Dermis blood vessel endothelial cell (primary cell): ENCODE measurements around the gene IQSEC3. TPM values are rescaled to one million over a fixed set of nuclear protein-coding genes. Genes with fewer than 3 reads are reported as not detected.
"Not testable (repeated sequence)": the region's sequence is repeated elsewhere in the genome, so short reads cannot be mapped to it uniquely, and the experiment has no call there.

Experiments used
- DNase-seq: peaks from one replicate; pipeline ENCODE4 v3.0.0; 2010
- total RNA-seq: library from RNA; depleted of rRNA; stranded (reverse); fragments of >200 nt; gene quantifications from 2 replicates; pipeline ENCODE4 v1.2.3, GENCODE V29; 2014

Gene IQSEC3
- total RNA-seq, 1 donor from 2014 or later = under 0.01 TPM

DNA sequence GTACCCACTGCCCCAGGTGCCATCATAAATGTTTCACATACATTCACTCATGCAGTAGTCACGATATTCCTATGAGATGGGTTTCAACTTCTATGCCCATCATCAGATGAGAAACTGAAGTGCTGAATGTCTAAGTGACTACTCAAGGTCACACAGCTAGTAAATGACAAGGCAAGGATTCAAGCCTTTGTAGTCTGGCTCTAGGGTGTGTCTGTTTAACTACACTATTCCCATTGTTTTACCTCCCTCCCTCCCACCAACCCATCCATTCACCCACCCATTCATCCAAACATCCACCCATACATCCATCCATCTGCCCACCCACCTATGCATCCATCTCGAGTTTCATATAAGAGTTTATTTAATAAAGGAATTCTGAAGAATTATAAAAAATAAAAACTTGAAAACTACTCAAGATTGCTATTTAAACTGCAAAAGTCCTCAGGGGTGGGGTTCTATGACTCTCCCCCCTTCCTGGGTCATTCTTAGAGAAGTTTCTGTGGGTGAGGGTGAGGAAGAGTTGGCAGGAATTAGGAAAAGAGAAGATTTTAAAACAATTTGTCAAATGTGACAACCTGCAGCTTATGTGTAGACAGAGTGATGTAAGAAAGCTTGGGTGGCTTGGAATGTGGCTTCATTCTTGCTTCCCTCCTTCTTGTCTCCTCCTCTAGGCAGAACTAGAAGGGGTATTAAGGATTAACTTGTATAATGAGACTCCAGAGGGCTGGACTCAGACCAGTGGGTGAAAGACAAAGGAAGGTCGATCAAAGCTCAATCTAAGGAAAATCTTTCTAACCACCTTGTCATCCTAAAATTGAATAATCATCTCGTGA is 13.4 kb upstream of the IQSEC3 start:
- DNase-seq = not testable (repeated sequence)

- no peak for DNase-seq
These were observed 12.5 kb upstream of the IQSEC3 start for GRCh38 chr12:53735-54730.

- no peak for DNase-seq
These were observed 11.6 kb upstream of the IQSEC3 start for GRCh38 chr12:54750-55535.

- no peak for DNase-seq
These were observed 9.8 kb upstream of the IQSEC3 start for GRCh38 chr12:56683-57346.

DNA sequence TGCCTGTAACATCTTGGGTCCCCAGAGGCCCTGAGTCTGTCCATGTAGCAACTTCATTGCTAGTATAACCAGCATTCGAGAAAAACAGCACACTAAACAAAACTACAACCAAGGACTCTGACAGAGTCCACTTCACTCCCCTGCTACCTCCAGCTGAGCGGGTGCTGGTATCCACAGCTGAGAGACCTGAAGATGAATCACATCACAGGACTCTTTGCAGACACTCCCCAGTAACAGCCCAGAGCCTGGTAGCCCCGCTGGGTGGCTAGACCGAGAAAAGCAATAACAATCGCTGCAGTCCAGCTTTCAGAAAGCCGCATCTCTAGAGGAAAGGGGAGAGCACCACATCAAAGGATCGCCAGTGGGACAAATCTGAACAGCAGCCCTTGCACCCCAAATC is 9.0 kb upstream of the IQSEC3 start:
- no peak for DNase-seq

- no peak for DNase-seq
These were observed 7.7 kb upstream of the IQSEC3 start for GRCh38 chr12:58832-59231.

GRCh38 chr12:61845-62244 is 4.7 kb upstream of the IQSEC3 start:
- not testable (repeated sequence) for DNase-seq

GRCh38 chr12:65491-66063 is 990 bp upstream of the IQSEC3 start:
- not testable (repeated sequence) for DNase-seq

DNA sequence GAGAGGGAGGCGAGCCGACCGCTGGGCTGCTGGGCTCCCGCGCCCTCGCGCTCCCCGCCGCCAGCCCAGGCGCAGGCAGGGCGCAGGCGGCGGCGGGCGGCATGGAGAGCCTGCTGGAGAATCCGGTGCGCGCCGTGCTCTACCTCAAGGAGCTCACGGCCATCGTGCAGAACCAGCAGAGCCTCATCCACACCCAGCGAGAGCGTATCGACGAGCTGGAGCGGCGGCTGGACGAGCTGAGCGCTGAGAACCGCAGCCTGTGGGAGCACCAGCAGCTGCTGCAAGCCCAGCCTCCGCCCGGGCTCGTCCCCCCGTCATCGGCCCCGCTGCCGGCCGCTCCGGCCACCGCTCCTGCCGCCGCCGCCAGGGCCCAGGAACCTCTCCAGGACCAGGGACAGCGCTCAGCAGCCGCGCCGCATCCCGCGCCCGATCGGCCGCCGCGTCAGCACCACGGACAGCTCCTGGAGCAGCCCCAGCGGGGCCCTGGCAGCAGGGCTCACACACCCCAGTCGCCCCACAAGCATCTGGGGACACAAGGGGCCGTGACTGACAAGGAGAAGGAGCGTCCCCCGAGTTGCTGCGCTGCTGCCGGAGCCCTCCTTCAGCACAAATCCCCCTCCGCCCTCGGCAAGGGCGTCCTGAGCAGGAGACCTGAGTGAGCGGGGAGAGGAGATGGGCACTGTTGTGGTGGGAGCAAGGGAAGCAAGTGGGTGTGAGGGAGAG is 376 bp downstream of the IQSEC3 start:
- DNase-seq = peak; percentile 25

DNA sequence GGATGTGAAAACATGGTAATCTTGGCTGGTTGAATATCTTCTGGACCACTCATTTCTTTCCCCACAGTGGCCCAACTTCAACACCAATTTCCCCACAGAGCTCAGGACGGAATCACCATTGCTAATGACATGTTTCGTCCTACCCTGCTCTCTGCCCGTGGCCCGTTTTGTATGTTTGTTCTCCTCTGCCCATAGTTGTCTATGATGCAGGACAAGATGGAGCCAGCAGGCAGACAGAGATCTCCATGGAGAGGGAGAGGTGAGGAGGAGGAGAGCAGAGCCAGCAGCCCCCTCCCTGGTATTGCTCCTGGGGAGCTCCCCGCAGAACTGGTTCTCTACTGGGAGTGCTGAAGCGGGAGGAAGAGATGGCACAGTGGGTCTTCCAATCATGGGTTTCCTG is 3.1 kb downstream of the IQSEC3 start:
- not testable (repeated sequence) for DNase-seq

GRCh38 chr12:70541-70940 is 4.0 kb downstream of the IQSEC3 start:
- not testable (repeated sequence) for DNase-seq

DNA sequence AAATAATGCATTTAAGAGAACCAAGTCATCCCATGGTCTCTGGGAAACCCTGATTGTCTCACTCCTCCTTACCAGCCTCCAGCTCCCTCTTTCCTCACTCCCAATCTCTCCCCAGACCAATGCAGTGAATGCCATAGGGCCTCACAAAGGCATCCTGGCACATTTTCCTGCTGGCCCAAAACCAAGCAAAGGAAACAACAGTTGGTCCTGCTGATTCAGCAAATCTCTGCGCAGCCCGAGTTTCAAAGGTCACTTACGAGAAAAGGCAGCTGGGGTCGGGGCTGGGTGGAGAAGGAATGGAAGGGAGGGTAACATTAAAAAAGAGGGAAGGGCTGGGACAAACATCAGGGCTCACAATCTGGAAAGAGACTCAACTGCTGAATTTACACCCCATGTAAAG is 5.5 kb downstream of the IQSEC3 start:
- DNase-seq = not testable (repeated sequence)

DNA sequence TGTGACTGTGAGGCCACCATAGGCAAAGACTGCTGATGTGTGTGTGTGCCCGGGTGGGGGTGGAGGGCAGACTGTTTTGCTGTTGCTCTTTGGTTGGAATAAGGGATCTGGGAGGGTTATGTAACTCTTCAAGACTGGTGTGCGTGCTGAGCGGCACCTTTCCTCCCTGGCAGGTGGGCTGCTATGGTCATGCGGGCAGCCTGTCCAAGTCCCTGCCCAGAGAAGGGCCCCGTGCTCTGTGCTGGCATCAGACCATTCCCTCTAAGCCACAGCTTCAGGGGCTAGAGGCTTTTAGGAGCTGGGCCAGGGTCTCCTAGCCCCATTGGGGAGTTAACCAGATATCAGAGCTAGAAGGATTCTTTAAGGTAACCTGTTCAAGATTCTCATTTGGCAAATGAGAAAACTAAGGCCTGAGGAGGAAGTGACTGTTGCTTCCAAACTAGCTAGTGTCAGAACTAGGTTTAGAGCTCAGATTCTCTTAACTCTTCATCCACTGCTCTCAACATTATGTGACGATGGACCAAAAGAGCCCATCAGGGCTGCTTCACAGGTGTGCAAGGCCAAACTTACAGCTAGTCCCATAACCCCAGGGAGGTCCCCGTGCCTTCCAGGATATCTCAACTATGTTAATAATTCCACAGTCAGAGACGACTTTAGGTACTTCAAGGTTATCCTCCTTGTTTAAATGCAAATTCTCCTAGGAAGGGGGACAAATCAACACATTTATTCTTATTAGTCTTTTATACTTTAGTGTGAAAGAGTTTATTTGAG is 8.0 kb downstream of the IQSEC3 start:
- DNase-seq = not testable (repeated sequence)

- DNase-seq = not testable (repeated sequence)
These were observed 9.0 kb downstream of the IQSEC3 start for GRCh38 chr12:75541-75940.

- not testable (repeated sequence) for DNase-seq
These were observed 9.5 kb downstream of the IQSEC3 start for GRCh38 chr12:76102-76501.

- not testable (repeated sequence) for DNase-seq
These were observed 10.0 kb downstream of the IQSEC3 start for GRCh38 chr12:76551-76950.

DNA sequence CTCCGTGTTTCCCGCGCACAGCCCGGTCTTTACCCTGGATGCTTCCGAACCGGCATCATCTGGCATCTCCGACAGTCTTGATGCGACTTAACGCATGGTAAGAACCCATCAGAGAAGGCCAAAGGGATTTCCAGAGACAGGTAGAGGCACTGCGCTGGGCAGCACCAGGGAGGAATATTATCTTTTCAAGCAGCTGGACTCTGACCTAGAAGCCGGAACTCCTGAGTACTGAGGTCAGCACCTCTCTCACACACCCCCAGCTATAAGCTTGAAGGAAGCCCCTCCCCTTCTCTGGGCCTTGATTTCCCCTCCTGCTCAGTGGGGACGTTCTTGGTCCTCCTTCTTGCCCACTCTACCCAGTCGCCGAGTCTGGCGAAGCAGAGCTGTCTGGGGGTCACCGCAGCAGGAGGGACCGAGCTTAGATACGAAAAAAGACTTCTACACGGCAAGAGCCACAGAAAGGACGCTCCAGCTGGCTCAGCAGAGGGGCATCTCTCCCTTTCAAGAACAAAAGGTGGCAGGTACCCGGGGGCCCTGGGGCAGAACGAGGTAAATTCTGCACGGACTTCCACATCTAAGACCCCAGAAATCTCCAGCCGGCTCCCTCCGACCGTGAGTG is 10.6 kb downstream of the IQSEC3 start:
- DNase-seq = not testable (repeated sequence)

GRCh38 chr12:77769-78383 is 11.3 kb downstream of the IQSEC3 start:
- DNase-seq = not testable (repeated sequence)

DNA sequence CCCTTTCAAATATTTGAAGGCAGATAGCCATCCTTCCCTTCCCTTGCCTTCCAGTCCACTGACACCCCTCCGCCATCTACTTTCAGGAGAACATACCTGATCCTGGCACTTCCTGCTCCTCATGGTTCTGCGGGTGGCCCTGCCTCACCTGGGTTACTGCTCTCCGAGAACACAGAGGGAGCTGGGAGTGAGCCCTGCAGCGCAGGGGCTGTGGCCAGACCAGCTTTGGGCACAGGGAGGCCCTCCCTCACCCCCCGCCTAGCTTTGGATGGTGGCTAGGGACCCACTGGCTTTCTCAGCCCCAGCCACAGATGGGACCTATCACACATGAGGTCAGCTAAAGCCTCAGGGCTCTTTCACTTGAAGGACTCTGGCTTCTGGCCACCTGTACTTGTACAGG is 12.4 kb downstream of the IQSEC3 start:
- no peak for DNase-seq
